SKM-1 treated with dmso at 0.1 percent for 144 hours (cell line): ENCODE results near the gene SLC66A1.

Experiments used
- DNase-seq: peaks from one replicate; lab custom pipeline; 2025; ENCODE audit not compliant: unreplicated experiment; lab: John Stamatoyannopoulos, UW

Gene SLC66A1

DNA sequence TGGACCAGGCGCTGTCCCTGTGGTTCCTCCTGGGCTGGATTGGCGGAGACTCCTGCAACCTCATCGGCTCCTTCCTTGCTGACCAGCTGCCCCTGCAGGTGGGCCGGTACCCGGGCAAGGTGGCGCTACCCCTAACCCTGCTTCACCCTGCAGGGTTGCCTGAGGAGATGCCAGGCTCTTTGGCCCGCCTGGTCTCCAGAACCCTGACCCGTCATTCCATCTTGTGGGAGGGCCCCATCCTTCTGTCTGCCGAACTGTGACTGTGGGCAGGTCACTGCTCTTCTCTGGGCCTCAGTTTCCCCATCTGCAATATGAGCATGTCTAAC, 12.5 kb downstream of the SLC66A1 start:
- DNase-seq = no peak

- no peak for DNase-seq
These were observed 13.3 kb downstream of the SLC66A1 start for GRCh38 chr1:19325368-19325957.

GRCh38 chr1:19325958-19326747, 14.0 kb downstream of the SLC66A1 start:
- DNase-seq = no peak

GRCh38 chr1:19326748-19327065, 14.6 kb downstream of the SLC66A1 start:
- no peak for DNase-seq

- no peak for DNase-seq
These were observed 15.2 kb downstream of the SLC66A1 start for GRCh38 chr1:19327301-19327700.

DNA sequence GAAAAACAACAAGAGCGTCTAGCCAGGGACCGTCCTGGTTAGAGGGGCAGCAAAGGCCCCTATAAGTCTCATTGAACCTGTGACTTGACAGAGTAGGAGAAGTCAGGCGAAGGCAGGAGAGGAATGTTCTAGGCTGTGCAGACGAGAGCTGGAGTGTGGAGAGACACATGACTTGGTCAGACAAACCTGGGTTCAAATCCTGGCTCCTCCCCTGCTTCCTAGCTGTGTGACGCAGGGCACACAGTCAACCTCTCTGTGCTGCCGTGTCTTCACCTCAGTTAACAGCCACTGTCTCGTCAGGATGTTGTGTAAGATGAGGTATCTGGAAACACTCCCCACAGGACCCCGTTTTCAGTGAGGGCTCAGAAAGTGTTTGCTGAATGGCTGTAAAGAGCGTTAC, 15.6 kb downstream of the SLC66A1 start:
- DNase-seq = no peak

DNA sequence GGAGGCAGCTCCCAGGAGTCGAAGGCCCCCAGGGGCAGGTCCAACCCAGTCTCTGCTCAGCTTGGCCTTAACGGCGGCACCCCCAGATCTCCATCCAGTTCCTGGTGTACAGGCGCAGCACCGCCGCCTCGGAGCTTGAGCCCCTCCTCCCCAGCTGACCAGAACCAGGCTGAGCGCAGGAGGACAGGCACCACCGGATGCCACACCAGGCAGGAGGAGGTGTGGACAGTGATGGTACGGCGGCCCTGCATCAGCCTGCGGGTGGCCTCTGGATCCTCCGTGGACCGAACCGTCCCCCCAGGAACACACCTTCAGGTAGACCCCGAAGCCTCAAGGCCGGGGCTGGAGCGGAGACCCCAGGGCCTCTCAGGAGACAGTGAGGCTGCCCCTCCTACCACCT, 16.4 kb downstream of the SLC66A1 start:
- DNase-seq = no peak

- no peak for DNase-seq
These were observed 17.1 kb downstream of the SLC66A1 start for GRCh38 chr1:19329188-19329587.

GRCh38 chr1:19329611-19330010, 17.5 kb downstream of the SLC66A1 start:
- no peak for DNase-seq

DNA sequence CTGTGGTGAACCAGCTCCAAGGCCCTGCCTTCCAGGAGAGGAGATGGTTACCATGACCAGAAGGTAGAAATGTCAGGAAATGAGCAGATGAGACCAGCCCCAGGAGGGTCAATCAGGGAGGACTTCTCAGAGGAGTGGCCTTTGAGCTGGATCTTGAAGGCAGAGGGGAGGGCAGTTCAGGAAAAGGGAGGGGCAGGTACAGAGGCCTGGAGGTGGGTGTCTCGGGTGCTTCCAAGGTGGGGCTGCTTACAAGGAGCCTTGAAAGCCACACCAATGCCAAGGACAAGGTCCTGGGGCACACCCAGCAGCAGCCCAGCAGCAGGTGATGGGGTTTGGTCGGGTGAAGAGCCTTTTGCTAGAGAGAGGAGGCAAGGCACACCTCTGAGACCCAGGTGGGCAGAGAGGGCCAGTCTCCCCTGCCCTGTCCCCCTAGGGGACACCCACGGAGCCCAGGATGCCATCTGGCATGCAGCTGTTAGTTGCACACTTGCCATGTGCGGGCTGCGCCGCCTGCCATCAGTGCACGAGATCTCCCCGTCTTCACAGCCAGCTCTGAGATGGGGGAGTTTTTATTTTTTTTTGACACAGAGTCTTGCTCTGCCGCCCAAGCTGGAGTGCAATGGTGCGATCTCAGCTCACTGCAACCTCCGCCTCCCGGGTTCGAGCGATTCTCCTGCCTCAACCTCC, 18.5 kb downstream of the SLC66A1 start:
- no peak for DNase-seq

DNA sequence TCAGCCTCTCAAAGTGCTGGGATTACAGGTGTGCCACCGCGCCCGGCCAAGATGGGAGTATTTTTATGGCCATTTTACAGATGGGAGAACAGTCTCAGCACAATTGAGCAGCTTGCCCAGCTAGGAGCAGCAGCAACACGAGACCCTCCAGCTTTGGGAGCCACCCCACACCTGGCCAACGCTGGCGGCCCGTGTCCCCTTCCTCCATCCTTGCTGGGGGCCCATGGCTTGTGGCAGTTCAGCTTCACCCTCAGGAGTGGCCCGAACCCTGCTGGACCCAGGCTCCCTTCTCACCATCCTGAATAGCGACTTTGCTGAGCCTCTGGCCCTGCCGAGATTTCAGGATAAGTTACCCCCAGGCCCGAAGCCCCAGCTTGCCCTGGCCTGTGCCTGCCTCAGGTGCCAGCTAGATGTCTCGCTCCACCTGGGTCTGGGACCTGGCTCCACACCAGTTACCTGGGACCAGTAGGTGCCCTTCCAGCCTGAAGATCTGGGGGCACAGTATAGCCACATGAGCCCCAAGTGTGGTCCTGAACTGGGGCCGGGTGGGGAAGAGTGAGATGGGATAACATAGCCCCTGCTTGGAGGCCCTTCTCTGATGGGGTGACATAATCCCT, 19.2 kb downstream of the SLC66A1 start:
- no peak for DNase-seq

- DNase-seq = no peak
These were observed 20.7 kb downstream of the SLC66A1 start for GRCh38 chr1:19332832-19333231.

DNA sequence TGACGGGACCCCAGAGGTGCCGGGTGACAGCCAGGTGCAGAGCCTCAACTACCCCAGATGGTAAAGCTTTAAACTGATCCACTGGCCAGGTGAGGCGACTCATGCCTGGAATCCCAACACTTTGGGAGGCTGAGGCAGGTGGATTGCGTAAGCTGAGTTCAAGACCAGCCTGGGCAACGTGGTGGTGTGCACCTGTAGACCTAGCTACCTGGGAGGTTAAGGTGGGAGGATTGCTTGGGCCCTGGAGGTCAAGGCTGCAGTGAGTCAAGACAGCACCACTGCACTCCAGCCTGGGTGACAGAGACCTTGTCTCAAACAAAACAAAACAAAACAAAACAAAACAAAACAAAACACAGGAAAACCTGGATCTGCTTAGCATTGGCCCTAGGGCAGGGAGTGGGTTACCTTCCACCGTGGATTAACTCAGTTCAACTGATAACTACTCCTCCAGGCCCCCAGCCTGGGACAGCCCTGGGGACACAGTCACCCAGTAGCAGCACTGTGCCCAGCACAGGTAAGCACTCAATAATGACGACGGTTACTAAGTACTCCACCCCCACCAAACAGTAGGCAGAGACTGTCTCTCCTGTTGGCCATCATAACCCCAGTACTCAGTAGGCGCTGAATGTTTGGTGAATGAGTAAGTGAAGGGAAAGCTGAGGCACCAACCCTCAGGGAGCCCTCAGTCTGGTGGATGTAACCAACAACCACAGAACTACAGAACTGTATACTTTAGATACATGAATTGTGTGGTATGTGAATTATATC, 21.6 kb downstream of the SLC66A1 start:
- DNase-seq = no peak

- no peak for DNase-seq
These were observed 24.4 kb downstream of the SLC66A1 start for GRCh38 chr1:19336543-19336942.

DNA sequence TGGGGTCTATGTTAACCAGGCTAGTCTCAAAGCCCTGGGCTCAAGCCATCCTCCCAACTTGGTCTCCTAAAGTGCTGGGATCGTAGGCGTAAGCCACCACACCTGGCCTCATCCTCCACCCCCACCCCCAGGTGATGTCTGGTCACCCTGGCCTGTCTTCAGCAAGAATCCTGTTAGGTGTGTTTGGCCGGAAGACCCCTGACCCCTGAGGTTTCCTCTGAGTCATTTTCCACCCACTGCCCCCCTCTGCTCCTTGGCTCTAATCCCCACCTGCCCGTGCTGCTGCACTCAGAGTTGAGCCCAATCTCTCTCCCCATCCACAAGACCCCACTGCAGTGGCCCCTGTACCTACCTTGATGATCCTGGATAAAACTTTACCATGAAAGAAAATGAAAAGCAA, 25.2 kb downstream of the SLC66A1 start:
- DNase-seq = no peak

DNA sequence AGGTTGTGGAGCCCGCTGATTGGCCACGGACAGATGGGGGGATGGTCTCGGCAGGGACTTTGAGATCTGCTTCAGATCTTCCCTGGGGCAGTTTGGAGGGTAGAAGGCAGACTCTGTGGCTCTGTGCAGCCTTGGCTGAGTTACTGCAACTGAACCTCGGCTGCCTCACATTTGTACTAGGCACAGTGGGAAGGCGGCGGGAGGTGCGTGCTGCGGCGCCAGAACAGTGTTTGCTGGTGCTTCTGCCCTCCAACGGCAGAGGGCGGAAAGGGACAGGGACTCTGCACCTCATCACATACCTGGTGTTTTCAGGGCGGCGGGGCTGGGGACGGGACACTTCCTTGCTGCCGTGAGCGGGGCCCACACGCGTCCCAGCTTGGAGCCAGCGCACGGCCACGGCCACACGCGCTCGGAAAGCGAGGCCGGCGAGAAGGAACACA, 26.2 kb downstream of the SLC66A1 start:
- no peak for DNase-seq

- DNase-seq = no peak
These were observed 27.2 kb downstream of the SLC66A1 start for GRCh38 chr1:19339214-19339861.

DNA sequence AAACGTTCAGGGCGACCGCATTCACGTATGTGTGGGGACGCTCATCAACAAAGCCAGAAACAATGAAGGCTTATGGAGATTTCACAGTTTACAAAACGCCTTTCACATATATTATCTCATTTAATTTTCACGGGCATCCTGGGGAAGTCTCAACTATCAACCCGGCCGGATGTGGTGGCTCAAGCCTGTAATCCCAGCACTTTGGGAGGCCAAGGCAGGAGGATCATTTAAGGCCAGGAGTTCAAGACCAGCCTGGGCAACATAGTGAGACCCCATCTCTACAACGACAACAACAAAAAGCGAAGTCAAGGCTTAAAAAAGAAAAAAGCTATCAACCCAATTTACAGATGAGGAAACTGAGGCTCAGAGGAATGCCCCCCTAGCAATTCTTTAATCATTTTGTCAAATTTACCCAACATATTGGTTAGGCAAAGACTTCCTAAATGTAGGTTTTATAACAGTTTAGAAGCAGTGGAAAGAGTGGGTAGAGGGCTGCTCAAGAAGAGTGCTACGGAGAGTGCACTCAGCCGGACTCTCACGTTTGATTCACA, 28.3 kb downstream of the SLC66A1 start:
- DNase-seq = no peak

DNA sequence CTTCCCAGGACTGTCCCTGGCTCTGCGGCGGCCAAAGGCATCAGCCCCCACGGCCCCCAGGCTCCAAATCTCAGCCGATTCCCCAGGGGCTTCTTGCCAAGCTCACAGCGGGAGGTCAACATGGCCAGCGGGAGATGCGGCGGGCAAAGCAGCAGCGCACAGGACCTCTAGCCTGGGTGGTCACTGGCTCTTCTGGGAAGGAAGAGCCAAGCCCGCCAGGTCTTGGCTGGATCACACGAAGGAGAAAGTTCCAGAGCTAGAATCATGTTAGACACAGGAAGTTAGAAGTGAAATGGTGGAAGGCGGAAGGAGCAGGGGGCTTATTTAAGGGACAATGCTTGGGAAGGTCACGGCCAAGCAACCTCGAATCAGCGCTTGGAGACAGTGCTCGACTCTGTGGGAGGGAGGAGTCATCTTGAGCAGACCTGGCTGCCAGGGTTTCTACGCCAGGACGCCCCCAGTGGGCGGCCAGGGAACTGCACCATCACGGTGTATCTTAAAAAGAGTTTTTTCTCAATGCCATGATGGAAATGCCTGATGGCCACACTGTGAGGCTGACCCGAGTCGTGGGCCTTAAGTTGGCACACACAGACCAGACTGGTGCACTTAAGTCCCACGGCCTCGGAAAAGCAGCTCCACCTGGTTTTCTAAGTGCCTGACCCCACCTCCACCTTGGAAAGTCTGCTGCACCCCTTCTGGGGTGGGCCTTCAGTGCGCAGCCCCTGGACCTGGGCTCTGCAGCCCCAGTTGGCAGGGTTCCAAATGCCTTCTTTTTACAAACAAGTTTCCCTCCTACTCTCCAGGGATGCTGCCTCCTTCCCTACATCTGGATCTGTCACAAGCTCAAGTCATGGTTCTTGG, 29.3 kb downstream of the SLC66A1 start:
- DNase-seq = peak; percentile 73
